BE2C (cell line): ENCODE results near the gene HAUS2.

Experiments used
- DNase-seq: peaks from one replicate; pipeline ENCODE4 v3.0.0-alpha.2; 2020
- H3K27me3 ChIP-seq: fragments of 250-450 bp; sonication (Bioruptor Pico); 2 replicates; pipeline ENCODE4 v1.5.1; 2020; ENCODE audit warnings: mild to moderate bottlenecking
- H3K36me3 ChIP-seq: fragments of 250-450 bp; sonication (Bioruptor Pico); 2 replicates; pipeline ENCODE4 v1.5.1; 2020; ENCODE audit warnings: mild to moderate bottlenecking
- H3K4me1 ChIP-seq: fragments of 250-450 bp; sonication (Bioruptor Pico); 2 replicates; pipeline ENCODE4 v1.5.1; 2020
- H3K4me3 ChIP-seq: 2 replicates; pipeline ENCODE4 v1.5.1; 2011; ENCODE audit warnings: low read depth, low read length
- H3K9me3 ChIP-seq: fragments of 250-450 bp; sonication (Bioruptor Pico); 2 replicates; pipeline ENCODE4 v1.5.1; 2020
- TF ChIP-seq, protein P1 (sequence below): IDR thresholded peaks from 2 replicates; pipeline ENCODE4 v1.5.1; 2012; ENCODE audit warnings: mild to moderate bottlenecking, low read depth, low read length

Gene HAUS2

DNA sequence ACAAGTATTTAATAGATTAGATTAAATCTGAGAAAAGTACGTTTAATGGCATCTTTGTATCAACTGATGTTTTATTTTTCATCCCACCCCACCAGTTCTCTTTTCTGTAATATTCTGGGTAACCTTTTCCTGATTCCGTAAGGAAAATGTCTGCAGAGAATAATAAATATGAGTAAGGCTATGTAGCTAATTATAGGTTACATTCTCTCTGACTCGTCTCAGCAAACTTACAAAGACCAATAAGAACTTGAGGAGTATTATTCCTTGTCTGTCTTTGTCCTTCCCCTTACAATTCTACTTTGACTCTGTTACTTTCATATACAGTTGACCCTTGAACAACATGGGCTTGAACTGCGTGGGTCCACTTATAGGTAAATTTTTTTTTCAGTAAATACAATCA lies 41.1 kb upstream of the HAUS2 start:
- TF ChIP-seq, protein P1, sequence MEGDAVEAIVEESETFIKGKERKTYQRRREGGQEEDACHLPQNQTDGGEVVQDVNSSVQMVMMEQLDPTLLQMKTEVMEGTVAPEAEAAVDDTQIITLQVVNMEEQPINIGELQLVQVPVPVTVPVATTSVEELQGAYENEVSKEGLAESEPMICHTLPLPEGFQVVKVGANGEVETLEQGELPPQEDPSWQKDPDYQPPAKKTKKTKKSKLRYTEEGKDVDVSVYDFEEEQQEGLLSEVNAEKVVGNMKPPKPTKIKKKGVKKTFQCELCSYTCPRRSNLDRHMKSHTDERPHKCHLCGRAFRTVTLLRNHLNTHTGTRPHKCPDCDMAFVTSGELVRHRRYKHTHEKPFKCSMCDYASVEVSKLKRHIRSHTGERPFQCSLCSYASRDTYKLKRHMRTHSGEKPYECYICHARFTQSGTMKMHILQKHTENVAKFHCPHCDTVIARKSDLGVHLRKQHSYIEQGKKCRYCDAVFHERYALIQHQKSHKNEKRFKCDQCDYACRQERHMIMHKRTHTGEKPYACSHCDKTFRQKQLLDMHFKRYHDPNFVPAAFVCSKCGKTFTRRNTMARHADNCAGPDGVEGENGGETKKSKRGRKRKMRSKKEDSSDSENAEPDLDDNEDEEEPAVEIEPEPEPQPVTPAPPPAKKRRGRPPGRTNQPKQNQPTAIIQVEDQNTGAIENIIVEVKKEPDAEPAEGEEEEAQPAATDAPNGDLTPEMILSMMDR, result no peak

GRCh38 chr15:42508263-42508690 lies 40.4 kb upstream of the HAUS2 start:
- no peak for DNase-seq
- Histone ChIP-seq H3K4me3 (no peak overlapping the region), H3K9me3 (no peaks in the 10 kb centered on the region), H3K4me1 (no peaks in the 10 kb centered on the region), H3K27me3 (no peaks in the 10 kb centered on the region), H3K36me3 (peaks cover 3% of the 10 kb centered on the region; the same call in 1 of the 2 replicates)
- TF ChIP-seq, protein P1, result no peak

More for the DNA sequence above, 41.1 kb upstream of the HAUS2 start:
- Histone ChIP-seq H3K4me1 (no peaks in the 10 kb centered on the region), H3K9me3 (no peaks in the 10 kb centered on the region), H3K27me3 (no peaks in the 10 kb centered on the region), H3K36me3 (no peaks in the 10 kb centered on the region), H3K4me3 (no peak overlapping the region)
- no peak for DNase-seq

DNA sequence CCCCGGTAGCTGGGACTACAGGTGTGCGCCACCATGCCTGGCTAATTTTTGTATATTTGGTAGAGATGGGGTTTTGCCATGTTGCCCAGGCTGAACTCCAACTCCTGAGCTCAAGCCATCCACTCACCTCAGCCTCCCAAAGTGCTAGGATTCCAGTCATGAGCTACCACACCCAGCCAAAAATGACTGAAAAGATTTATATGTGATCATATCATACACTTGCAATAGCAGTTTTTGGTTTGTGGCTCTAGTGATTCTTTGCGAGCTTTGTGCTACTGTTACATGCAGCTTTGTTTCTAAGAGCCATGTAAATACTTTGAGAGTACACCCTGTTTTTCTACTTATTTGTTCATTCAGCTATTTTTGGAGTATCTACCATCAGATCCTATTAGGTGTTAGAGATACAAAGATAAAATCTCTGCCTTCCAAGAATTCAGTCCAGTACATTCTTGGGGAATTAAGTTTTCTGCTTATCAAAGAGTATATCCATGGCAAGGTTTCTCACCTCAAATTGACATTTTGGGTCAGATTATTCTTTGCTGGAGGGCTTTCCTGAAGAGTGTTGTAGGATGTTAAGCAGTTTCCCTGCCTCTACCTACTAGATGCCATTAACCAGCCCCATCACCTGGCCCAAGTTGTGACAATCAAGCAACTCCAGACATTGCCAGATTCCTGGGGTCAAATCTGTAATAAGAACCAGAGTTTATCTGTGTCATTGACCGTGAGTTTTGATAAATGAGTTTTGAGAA lies 38.2 kb upstream of the HAUS2 start:
- peaks cover 3% of the 10 kb centered on the region; the same call in 1 of the 2 replicates for H3K36me3 ChIP-seq
- TF ChIP-seq, protein P1, result no peak
- H3K27me3 ChIP-seq, result no peaks in the 10 kb centered on the region
- H3K4me1 ChIP-seq, result no peaks in the 10 kb centered on the region
- no peak overlapping the region for H3K4me3 ChIP-seq
- H3K9me3 ChIP-seq, result no peaks in the 10 kb centered on the region
- no peak for DNase-seq

GRCh38 chr15:42511007-42511391 lies 37.6 kb upstream of the HAUS2 start:
- DNase-seq, result no peak
- Histone ChIP-seq H3K27me3 (no peaks in the 10 kb centered on the region), H3K9me3 (no peaks in the 10 kb centered on the region), H3K36me3 (peaks cover 3% of the 10 kb centered on the region; the same call in 1 of the 2 replicates), H3K4me3 (no peak overlapping the region), H3K4me1 (no peaks in the 10 kb centered on the region)
- TF ChIP-seq, protein P1, result no peak

GRCh38 chr15:42523331-42523730 lies 25.3 kb upstream of the HAUS2 start:
- Histone ChIP-seq H3K4me3 (no peak overlapping the region), H3K9me3 (no peaks in the 10 kb centered on the region), H3K27me3 (no peaks in the 10 kb centered on the region), H3K36me3 (peaks cover 4% of the 10 kb centered on the region; the same call in 1 of the 2 replicates), H3K4me1 (no peaks in the 10 kb centered on the region)
- TF ChIP-seq, protein P1, result no peak
- DNase-seq, result no peak

- H3K4me1 ChIP-seq, result no peaks in the 10 kb centered on the region
- H3K9me3 ChIP-seq, result no peaks in the 10 kb centered on the region; the same call in 1 of the 2 replicates
- TF ChIP-seq, protein P1, result no peak
- H3K36me3 ChIP-seq, result peaks cover 7% of the 10 kb centered on the region
- DNase-seq, result no peak
- no peaks in the 10 kb centered on the region for H3K27me3 ChIP-seq
- no peak overlapping the region for H3K4me3 ChIP-seq
These were observed 19.7 kb upstream of the HAUS2 start for GRCh38 chr15:42528970-42529369.
